Putamen (tissue), 1 donor: ENCODE data around the gene JPH3.

Source experiments
- DNase-seq: peaks from one replicate; pipeline ENCODE4 v3.0.0-alpha.2; 2016; ENCODE audit warnings: low spot score

The JPH3 gene

GRCh38 chr16:87601401-87601981 is 817 bp upstream of the JPH3 start:
- DNase-seq: no peak

- DNase-seq: no peak
Observed at GRCh38 chr16:87602821-87603683, 744 bp downstream of the JPH3 start.

GRCh38 chr16:87603684-87604633 is 1.7 kb downstream of the JPH3 start:
- DNase-seq: no peak

- no peak for DNase-seq
Observed at GRCh38 chr16:87604634-87605111, 2.4 kb downstream of the JPH3 start.

GRCh38 chr16:87607223-87607622 is 4.9 kb downstream of the JPH3 start:
- peak; percentile 81 for DNase-seq

GRCh38 chr16:87607871-87608270 is 5.6 kb downstream of the JPH3 start:
- DNase-seq: no peak

GRCh38 chr16:87608400-87608985 is 6.2 kb downstream of the JPH3 start:
- no peak for DNase-seq

GRCh38 chr16:87610026-87610425 is 7.7 kb downstream of the JPH3 start:
- no peak for DNase-seq

- DNase-seq: no peak
Observed at GRCh38 chr16:87611456-87611855, 9.1 kb downstream of the JPH3 start.

GRCh38 chr16:87613961-87614360 is 11.7 kb downstream of the JPH3 start:
- DNase-seq: no peak

GRCh38 chr16:87615621-87616041 is 13.3 kb downstream of the JPH3 start:
- no peak for DNase-seq

GRCh38 chr16:87616556-87616955 is 14.2 kb downstream of the JPH3 start:
- DNase-seq: no peak

- no peak for DNase-seq
Observed at GRCh38 chr16:87618216-87618615, 15.9 kb downstream of the JPH3 start.

GRCh38 chr16:87619360-87620200 is 17.3 kb downstream of the JPH3 start:
- no peak for DNase-seq

GRCh38 chr16:87620201-87620495 is 17.8 kb downstream of the JPH3 start:
- DNase-seq: no peak

- no peak for DNase-seq
Observed at GRCh38 chr16:87621550-87621829, 19.2 kb downstream of the JPH3 start.

GRCh38 chr16:87621976-87622713 is 19.8 kb downstream of the JPH3 start:
- DNase-seq: no peak

- no peak for DNase-seq
Observed at GRCh38 chr16:87622756-87623319, 20.5 kb downstream of the JPH3 start.

GRCh38 chr16:87625241-87625797 is 23.0 kb downstream of the JPH3 start:
- DNase-seq: no peak

GRCh38 chr16:87626401-87626800 is 24.1 kb downstream of the JPH3 start:
- DNase-seq: no peak
